ENCODE results near the gene COTL1.

Gene COTL1

GRCh38 chr16:84614623-84614967, 3.3 kb downstream of the COTL1 start:
- DNase-seq (no peak), ATAC-seq (replicated peaks) (no peak)
- Mint-ChIP-seq H3K4me1 (peaks cover 63 to 89% of the 10 kb centered on the region in 2 donors), H3K36me3 (peaks cover 60 to 70% of the 10 kb centered on the region in 2 donors), H3K27me3 (no peaks in the 10 kb centered on the region), H3K27ac (peak overlapping the region; percentile 47), H3K9me3 (peaks cover 3 to 13% of the 10 kb centered on the region in 2 donors), H3K4me3 (peak overlapping the region; percentile 77 to 99)

DNA sequence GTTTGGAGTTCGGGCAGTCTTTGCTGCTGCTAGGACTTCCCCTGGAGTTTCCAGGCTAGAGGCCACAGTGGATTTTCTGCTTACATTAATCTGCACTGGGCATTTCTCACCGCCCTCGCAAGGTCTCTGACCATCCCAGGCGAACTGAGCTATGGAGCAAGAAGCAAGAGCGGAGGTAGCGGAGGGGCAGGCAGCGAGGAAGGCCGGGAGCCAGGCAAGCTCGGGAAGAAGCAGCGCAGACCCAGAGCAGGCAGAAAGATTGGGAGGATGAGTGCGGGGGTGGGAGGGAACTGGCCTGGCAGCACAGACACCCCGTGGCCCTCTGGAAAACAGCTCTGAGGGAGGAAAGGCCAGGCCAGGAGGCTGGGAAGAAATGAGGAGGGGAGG, 3.8 kb downstream of the COTL1 start:
- ATAC-seq (replicated peaks) (no peak), DNase-seq (no peak)
- Mint-ChIP-seq H3K4me1 (peaks cover 63 to 89% of the 10 kb centered on the region in 2 donors), H3K4me3 (peak overlapping the region; percentile 67 to 70), H3K9me3 (peaks cover 6 to 17% of the 10 kb centered on the region in 2 donors), H3K27me3 (no peaks in the 10 kb centered on the region), H3K27ac (peak overlapping the region; percentile 60), H3K36me3 (peaks cover 66 to 75% of the 10 kb centered on the region in 2 donors)

DNA sequence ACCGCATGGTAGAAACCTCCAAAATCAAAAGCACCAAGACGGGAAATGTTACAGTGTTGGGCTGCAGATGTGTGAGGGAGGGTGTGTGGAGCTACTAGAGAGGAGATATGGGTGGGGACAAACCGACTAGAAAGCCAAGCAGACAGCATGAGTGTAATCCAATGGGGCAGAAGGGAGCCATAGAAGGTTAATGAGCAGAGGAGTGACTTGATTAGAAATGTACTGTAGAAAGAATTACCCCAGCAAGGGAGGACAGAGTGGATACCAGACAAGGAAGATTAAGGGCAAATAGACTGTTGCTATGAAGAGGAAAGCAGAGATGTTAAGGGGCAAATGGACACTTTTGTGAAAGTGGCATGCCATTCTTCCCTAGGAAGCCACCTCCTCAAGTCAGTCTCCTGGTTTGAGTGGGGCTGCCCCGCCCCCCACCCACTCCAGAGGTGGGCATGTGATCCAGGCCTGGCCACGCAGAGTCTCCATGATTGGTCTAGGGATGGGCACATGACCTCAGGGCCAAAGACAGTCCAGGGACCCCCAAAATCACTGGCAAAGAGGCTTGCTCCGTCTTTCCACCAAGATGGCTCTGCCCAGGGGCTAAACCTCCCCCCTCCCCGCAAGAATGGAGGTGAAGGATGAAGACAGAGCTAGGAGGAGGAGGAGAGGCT, 4.3 kb downstream of the COTL1 start:
- H3K27me3 Mint-ChIP-seq = no peaks in the 10 kb centered on the region
- H3K4me1 Mint-ChIP-seq = peaks cover 59 to 89% of the 10 kb centered on the region in 2 donors
- H3K4me3 Mint-ChIP-seq = peak overlapping the region; percentile 67 to 70
- peak overlapping the region; percentile 60 for H3K27ac Mint-ChIP-seq
- peaks cover 6 to 17% of the 10 kb centered on the region in 2 donors for H3K9me3 Mint-ChIP-seq
- H3K36me3 Mint-ChIP-seq = peaks cover 69 to 78% of the 10 kb centered on the region in 2 donors
- no peak for ATAC-seq (replicated peaks)
- DNase-seq = no peak

DNA sequence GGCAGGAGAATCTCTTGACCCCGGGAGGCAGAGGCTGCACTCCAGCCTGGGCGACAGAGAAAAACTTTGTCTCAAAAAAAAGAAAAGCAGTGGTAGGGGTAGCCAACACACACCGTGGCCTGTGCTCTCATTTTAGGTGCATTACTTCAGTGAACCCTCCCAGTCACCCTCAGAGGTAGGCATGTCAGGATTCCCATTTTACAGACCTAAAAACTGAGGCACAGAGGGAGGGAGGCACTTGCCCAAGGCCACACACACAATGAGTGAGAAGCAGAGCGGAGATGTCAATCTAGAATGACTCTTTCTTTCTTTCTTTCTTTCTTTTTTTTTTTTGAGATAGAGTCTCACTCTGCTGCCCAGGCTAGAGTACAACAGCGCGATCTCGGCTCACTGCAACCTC, 5.2 kb downstream of the COTL1 start:
- H3K36me3 Mint-ChIP-seq = peaks cover 78 to 87% of the 10 kb centered on the region in 2 donors
- H3K27ac Mint-ChIP-seq = peak overlapping the region; percentile 60
- H3K4me1 Mint-ChIP-seq = peaks cover 65 to 91% of the 10 kb centered on the region in 2 donors
- H3K27me3 Mint-ChIP-seq = no peaks in the 10 kb centered on the region
- peaks cover 6 to 17% of the 10 kb centered on the region in 2 donors for H3K9me3 Mint-ChIP-seq
- ATAC-seq (replicated peaks) (no peak), DNase-seq (no peak)
- no peak overlapping the region for H3K4me3 Mint-ChIP-seq

- no peak for DNase-seq
- Mint-ChIP-seq H3K36me3 (peaks cover 81 to 95% of the 10 kb centered on the region in 2 donors), H3K9me3 (peaks cover 12 to 19% of the 10 kb centered on the region in 2 donors), H3K27me3 (no peaks in the 10 kb centered on the region), H3K27ac (peak overlapping the region; percentile 38), H3K4me1 (peaks cover 75 to 97% of the 10 kb centered on the region in 2 donors), H3K4me3 (no peak overlapping the region)
- no peak for ATAC-seq (replicated peaks)
These were observed 6.8 kb downstream of the COTL1 start for GRCh38 chr16:84611041-84611440.

DNA sequence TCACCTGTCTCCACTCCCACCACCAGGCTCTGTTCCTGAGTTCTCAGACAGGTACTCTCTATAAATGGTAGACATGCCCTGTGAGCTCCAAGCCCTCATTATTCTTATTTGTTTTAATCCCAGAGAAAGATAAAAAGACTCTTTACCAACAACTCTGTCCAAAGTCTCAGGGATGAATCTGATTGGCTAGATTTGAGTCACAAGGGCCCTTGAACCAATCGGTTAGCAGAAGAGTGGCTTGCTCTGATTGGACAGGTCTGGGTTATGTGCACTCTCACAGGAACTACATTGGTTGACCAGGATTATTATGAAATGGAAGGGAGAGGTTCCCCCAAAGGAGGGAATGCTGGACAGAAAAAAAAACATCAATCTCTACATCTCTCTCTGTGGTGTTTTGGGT, 7.5 kb downstream of the COTL1 start:
- H3K4me3 Mint-ChIP-seq = no peak overlapping the region
- peaks cover 76 to 97% of the 10 kb centered on the region in 2 donors for H3K4me1 Mint-ChIP-seq
- H3K36me3 Mint-ChIP-seq = peaks cover 84 to 92% of the 10 kb centered on the region in 2 donors
- no peaks in the 10 kb centered on the region for H3K27me3 Mint-ChIP-seq
- DNase-seq (no peak), ATAC-seq (replicated peaks) (no peak)
- peaks cover 12 to 20% of the 10 kb centered on the region in 2 donors for H3K9me3 Mint-ChIP-seq
- H3K27ac Mint-ChIP-seq = peak overlapping the region; percentile 96

- peak; percentile 36 to 48 for ATAC-seq (replicated peaks)
- Mint-ChIP-seq H3K27me3 (no peaks in the 10 kb centered on the region), H3K9me3 (peaks cover 12 to 20% of the 10 kb centered on the region in 2 donors), H3K27ac (peak overlapping the region; percentile 96), H3K36me3 (peaks cover 87 to 93% of the 10 kb centered on the region in 2 donors), H3K4me1 (peaks cover 70 to 97% of the 10 kb centered on the region in 2 donors), H3K4me3 (peak overlapping the region; percentile 49 to 62)
- no peak for DNase-seq
These were observed 8.2 kb downstream of the COTL1 start for GRCh38 chr16:84609563-84610177.

DNA sequence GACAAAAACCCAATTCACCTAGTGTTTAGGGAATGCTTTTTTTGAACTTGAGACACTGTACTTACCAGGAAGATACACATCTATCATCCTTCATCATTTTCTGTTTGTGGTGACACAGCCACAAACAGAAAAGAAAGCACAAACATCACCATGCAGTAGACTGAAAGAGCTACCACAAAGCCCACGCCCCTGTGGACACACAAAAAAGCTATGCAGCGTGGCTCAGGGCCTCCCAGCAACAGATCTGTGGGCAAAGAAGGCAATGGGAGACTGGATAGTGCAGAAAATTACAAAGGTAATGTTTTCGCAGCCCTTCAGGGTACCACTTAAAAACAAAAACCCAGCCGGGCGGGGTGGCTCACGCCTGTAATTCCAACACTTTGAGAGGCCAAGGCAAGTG, 9.6 kb downstream of the COTL1 start:
- Mint-ChIP-seq H3K4me1 (peaks cover 65 to 95% of the 10 kb centered on the region in 2 donors), H3K9me3 (peaks cover 12 to 20% of the 10 kb centered on the region in 2 donors), H3K27ac (peak overlapping the region; percentile 95), H3K27me3 (no peaks in the 10 kb centered on the region), H3K36me3 (peaks cover 79 to 88% of the 10 kb centered on the region in 2 donors), H3K4me3 (peak overlapping the region; percentile 80 to 81)
- no peak for DNase-seq
- peak; percentile 34 to 52 for ATAC-seq (replicated peaks)

DNA sequence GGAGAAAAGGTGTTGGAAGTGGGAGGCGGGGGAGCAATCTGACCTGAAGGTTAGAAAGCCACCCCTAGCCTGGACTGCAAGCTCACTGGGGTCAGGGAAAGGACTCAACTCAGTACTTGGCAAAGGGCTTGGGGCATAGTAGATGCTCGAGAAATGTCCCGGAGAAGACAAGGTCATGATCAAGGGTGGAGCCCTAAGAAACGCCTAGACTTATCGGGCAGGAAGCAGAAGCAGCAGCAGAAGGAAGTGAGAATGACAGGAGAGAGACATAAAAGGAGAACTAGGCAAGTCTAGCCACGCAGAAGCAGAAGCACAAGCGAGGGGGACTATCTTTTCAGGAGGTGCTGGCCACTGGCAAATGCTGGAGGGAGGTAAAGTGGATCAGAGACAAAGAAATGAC, 10.2 kb downstream of the COTL1 start:
- H3K4me3 Mint-ChIP-seq = peak overlapping the region; percentile 80 to 81
- ATAC-seq (replicated peaks) (peak; percentile 90 to 95), DNase-seq (peak; percentile 66)
- H3K4me1 Mint-ChIP-seq = peaks cover 69 to 95% of the 10 kb centered on the region in 2 donors
- H3K27ac Mint-ChIP-seq = peak overlapping the region; percentile 95
- H3K9me3 Mint-ChIP-seq = peaks cover 12 to 20% of the 10 kb centered on the region in 2 donors
- H3K36me3 Mint-ChIP-seq = peaks cover 81 to 87% of the 10 kb centered on the region in 2 donors
- no peaks in the 10 kb centered on the region for H3K27me3 Mint-ChIP-seq

- H3K4me3 Mint-ChIP-seq = peak overlapping the region; percentile 47 to 80
- DNase-seq (no peak), ATAC-seq (replicated peaks) (no peak)
- peaks cover 75 to 82% of the 10 kb centered on the region in 2 donors for H3K36me3 Mint-ChIP-seq
- peaks cover 69 to 95% of the 10 kb centered on the region in 2 donors for H3K4me1 Mint-ChIP-seq
- H3K9me3 Mint-ChIP-seq = peaks cover 12 to 20% of the 10 kb centered on the region in 2 donors
- H3K27me3 Mint-ChIP-seq = no peaks in the 10 kb centered on the region
- H3K27ac Mint-ChIP-seq = peak overlapping the region; percentile 95
These were observed 10.8 kb downstream of the COTL1 start for GRCh38 chr16:84607061-84607460.

- Mint-ChIP-seq H3K27ac (peak overlapping the region; percentile 95), H3K27me3 (no peaks in the 10 kb centered on the region), H3K4me1 (peaks cover 66 to 96% of the 10 kb centered on the region in 2 donors), H3K4me3 (peak overlapping the region; percentile 47 to 80), H3K36me3 (peaks cover 71 to 80% of the 10 kb centered on the region in 2 donors), H3K9me3 (peaks cover 9 to 19% of the 10 kb centered on the region in 2 donors)
- ATAC-seq (replicated peaks) (no peak), DNase-seq (no peak)
These were observed 11.6 kb downstream of the COTL1 start for GRCh38 chr16:84606081-84606875.

- DNase-seq = no peak
- Mint-ChIP-seq H3K27me3 (no peaks in the 10 kb centered on the region), H3K36me3 (peaks cover 65 to 78% of the 10 kb centered on the region in 2 donors), H3K4me3 (no peak overlapping the region), H3K9me3 (peaks cover 9 to 13% of the 10 kb centered on the region in 2 donors), H3K4me1 (peaks cover 66 to 96% of the 10 kb centered on the region in 2 donors), H3K27ac (peak overlapping the region; percentile 73)
- no peak for ATAC-seq (replicated peaks)
These were observed 12.5 kb downstream of the COTL1 start for GRCh38 chr16:84605339-84605848.

DNA sequence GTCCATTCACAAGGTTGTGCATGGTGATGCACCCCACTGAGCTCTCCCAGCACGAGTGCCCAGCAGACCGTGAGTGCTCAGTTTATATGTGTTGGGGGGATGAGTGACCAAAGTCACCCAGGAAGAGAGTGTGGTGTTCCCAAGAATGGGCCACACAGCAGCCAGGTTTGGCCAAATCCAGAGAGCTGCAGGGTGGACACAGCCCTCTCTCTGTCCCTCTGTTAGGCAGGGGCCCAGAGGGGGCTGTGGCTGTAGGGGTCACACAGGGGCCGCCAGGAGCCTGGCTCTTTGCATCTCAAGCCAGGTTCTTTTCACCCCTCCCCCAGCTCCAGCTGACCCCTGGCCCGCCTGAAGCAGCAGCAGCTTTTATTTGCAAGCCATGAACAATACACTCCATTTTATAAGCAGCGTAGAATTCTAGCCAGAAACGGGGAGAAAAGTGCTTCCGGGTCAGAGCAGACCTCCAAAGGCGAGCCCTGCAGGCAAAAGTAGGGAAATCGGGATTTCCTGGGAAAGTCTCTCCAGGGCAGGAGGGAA, 13.3 kb downstream of the COTL1 start:
- H3K9me3 Mint-ChIP-seq = peaks cover 8 to 9% of the 10 kb centered on the region in 2 donors
- no peak for ATAC-seq (replicated peaks)
- peaks cover 58 to 69% of the 10 kb centered on the region in 2 donors for H3K36me3 Mint-ChIP-seq
- peak overlapping the region in 1 of 2 donors; percentile 39 for H3K4me3 Mint-ChIP-seq
- DNase-seq = no peak
- peaks cover 67 to 96% of the 10 kb centered on the region in 2 donors for H3K4me1 Mint-ChIP-seq
- no peaks in the 10 kb centered on the region for H3K27me3 Mint-ChIP-seq
- peak overlapping the region; percentile 88 for H3K27ac Mint-ChIP-seq

DNA sequence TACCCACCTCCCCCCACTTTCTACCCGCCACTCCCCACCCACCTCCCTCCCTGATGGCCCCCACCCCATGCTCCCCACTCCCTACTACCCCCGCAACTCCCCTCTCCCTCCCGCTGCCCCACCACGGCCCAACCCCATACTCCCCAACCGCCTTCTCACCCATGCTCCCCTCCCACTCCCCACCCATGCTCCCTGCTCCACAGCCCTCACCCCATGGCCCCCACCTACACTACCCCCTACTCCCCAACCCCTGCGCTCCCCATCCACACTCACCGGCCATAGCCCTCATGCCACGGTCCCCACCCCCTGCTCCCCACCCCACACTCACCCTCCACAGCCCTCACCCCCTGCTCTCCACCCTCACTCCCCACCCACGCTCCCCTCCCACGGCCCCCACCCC, 13.9 kb downstream of the COTL1 start:
- Mint-ChIP-seq H3K4me1 (peaks cover 65 to 96% of the 10 kb centered on the region in 2 donors), H3K27me3 (no peaks in the 10 kb centered on the region), H3K9me3 (peaks cover 4 to 6% of the 10 kb centered on the region in 2 donors), H3K27ac (peak overlapping the region; percentile 88), H3K4me3 (peak overlapping the region in 1 of 2 donors; percentile 73), H3K36me3 (peaks cover 52 to 63% of the 10 kb centered on the region in 2 donors)
- ATAC-seq (replicated peaks) = no peak
- no peak for DNase-seq

Data from stimulated activated naive B cell treated with anti-CD40 and anti-IgM and Interleukin-4, amounts not matched to agents 10 μg/mL and 1 μg/mL and 100 μg/mL, for 72 hours (primary cell).